Epidermal melanocyte (primary cell): ENCODE measurements around the gene RPIA.

ENCODE experiments used
- DNase-seq: peaks from one replicate; pipeline ENCODE4 v3.0.0; 2011; ENCODE audit warnings: low spot score; ENCODE audit not compliant: insufficient read length

Gene RPIA

GRCh38 chr2:88684519-88684918 lies 7.0 kb upstream of the RPIA start:
- no peak for DNase-seq

- no peak for DNase-seq
Measured at GRCh38 chr2:88686320-88686719, 5.2 kb upstream of the RPIA start.

- DNase-seq: no peak
Measured at GRCh38 chr2:88687384-88687783, 4.1 kb upstream of the RPIA start.

- DNase-seq: no peak
Measured at GRCh38 chr2:88690591-88691338, 708 bp upstream of the RPIA start.

GRCh38 chr2:88692187-88692586 lies 714 bp downstream of the RPIA start:
- DNase-seq: no peak

GRCh38 chr2:88693911-88694414 lies 2.5 kb downstream of the RPIA start:
- DNase-seq: no peak

GRCh38 chr2:88696611-88697010 lies 5.1 kb downstream of the RPIA start:
- no peak for DNase-seq

GRCh38 chr2:88697370-88698026 lies 6.0 kb downstream of the RPIA start:
- DNase-seq: no peak

GRCh38 chr2:88698027-88698413 lies 6.5 kb downstream of the RPIA start:
- DNase-seq: no peak

GRCh38 chr2:88698498-88699233 lies 7.2 kb downstream of the RPIA start:
- DNase-seq: no peak

- DNase-seq: no peak
Measured at GRCh38 chr2:88707003-88707402, 15.5 kb downstream of the RPIA start.

GRCh38 chr2:88709181-88709631 lies 17.7 kb downstream of the RPIA start:
- DNase-seq: no peak

GRCh38 chr2:88711289-88711688 lies 19.8 kb downstream of the RPIA start:
- no peak for DNase-seq

GRCh38 chr2:88711897-88712296 lies 20.4 kb downstream of the RPIA start:
- DNase-seq: no peak

- DNase-seq: no peak
Measured at GRCh38 chr2:88713408-88713807, 21.9 kb downstream of the RPIA start.

GRCh38 chr2:88714667-88715066 lies 23.2 kb downstream of the RPIA start:
- no peak for DNase-seq

- DNase-seq: no peak
Measured at GRCh38 chr2:88720399-88720798, 28.9 kb downstream of the RPIA start.

- no peak for DNase-seq
Measured at GRCh38 chr2:88721268-88721667, 29.8 kb downstream of the RPIA start.

- no peak for DNase-seq
Measured at GRCh38 chr2:88724643-88725332, 33.3 kb downstream of the RPIA start.

- no peak for DNase-seq
Measured at GRCh38 chr2:88729061-88729745, 37.7 kb downstream of the RPIA start.
